Left kidney (tissue), 2 donors: ENCODE results near the gene HES1. TPM values are rescaled to one million over a fixed set of nuclear protein-coding genes. Genes with fewer than 3 reads are reported as not detected.

Source experiments
- DNase-seq: peaks from one replicate; pipeline ENCODE4 v3.0.0-alpha.2; 2013
- polyA plus RNA-seq: library from polyadenylated mRNA; unstranded; fragments of 120-200 nt; gene quantifications from one replicate; pipeline ENCODE4 v1.2.1, GENCODE V29; 2013; ENCODE audit not compliant: insufficient read length

HES1 gene
- polyA plus RNA-seq, 1 donor, result 65.2 TPM

DNA sequence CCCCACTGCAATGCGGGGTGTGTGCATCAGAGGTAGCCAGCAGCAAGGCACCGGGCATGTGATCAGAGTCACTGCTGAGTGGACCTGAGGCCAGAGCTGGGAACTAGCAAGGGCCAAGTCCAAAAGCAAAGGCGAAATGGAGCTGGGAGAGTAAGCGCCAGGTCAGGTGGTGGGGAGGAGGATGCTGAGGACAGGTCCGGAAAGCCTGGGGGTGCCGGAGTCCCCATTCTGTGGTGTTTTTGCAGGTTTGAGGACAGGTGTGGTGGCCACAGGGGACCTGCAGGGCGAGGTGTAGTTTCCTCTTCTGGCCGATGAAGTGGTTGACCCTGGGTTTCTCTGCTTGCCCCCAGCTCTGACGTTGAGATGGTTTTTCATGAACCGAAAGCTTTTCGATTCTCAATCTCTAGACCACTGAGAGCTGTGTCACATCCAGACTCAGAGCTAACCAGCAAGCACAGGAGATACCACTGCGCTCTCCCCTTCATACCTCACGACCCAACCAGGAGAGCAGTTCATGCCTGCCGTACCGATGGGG lies 35.0 kb upstream of the HES1 start:
- no peak for DNase-seq

DNA sequence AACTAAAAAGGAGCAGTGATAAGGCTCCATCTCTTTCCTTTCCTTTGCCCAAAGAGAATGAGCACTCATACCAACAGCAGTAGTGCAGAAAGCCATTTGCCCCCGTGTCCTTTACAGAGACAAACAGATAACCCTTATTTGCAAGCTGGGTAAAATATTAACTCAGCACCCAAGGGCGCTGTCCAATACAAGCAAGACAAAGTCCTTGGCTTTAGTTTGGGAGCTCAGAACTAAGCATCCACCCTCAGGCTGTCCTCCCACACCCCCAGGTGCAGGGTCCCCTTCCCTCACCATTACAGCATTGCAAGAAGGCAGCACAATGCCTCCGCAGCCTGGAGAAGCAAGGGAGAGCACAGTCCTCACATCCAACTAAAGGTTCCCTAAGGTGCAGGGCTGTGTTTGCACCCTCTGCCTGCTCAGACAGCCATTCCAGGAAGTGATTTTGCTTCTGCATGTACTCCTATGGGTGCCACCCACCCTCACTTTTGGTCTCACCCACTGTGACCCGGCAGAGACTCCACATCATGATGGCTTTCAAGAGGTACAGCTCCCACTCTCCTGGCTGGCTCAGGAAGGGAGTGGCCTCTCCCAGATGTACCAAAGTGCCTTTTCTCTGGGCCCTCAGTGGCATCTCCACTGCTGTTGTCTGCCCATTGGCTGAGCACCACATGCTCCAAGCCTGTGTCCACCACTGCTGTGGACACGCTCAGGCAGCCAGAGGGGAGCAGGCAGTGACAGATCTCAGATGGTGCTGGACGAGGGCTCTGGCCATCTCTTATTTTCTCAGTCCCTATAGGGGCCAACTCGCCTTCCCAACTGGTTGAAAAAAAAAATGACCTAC lies 34.1 kb upstream of the HES1 start:
- DNase-seq, result no peak

GRCh38 chr3:194102436-194102835 lies 33.5 kb upstream of the HES1 start:
- DNase-seq, result no peak

DNA sequence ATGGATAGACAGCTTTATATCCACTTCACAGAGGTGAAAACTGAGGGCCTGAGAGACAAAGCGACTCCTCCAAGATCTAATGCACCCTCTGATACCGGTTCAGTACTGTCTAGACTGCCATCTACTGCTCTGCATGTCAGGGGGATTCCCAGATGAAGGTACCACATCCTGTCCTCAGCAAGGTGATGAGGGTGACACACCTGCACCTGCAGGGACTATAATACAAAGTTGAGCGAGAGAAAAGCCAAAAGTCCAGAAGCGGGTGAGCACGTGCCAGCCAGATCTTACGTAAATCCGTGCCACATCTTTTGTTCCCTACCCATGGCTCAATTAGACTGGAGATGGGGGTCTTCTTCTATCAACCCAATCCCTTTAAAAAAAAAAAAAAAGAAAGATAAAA lies 32.4 kb upstream of the HES1 start:
- DNase-seq, result no peak

DNA sequence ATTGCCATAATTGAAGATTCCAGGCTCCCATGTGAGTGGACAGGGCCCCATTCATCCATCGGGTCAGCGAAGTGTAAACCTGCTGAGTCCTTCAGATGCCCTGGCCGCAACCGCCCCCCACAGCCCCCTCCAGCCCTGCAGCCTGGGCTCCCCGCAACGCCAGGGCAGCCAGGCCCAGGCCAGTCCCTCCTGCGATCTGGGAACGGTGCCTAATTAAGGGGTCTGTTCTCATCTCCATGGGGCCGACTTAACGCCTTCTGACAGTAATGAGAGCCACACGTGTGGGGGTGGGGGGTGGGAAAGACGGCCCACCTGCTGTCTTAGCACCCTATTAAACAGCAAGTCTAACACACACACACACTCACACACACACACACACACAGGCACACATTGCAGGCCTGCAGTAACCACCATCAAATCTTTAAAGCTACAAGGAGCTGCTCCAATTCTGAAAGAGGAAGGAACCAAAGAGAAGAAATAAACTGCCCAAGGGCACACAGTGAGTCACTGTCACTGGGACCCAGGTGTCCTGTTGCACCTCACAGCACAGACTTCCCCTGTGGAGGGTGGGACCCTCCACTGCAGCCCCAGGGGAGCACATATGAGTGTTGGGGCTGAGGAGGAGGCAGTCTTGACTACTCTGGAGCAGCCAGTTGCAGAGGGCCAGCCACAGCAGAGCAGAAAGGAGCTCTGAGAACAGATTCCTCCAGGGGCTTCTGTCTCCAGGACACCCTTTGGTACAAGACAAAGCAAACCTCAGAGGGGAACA lies 31.8 kb upstream of the HES1 start:
- no peak for DNase-seq

DNA sequence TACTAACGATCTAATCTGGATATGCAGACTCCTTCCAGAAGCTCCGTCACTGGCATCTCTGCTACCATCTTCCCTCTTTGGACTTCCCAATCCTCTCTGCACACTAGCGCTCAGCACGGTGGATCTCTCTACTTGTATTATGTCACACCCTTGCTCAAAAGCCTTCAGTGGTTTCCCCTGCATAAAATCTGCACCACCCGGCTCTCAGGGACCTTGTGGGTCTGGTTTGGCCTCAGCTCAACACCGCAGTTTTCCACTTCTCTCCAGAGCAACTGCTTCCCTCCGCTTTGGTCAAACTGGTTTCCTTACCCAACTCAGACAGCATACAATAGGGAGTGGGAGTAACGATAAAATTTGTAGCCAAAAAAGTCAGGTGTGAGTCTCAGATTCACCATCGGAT lies 30.7 kb upstream of the HES1 start:
- no peak for DNase-seq

DNA sequence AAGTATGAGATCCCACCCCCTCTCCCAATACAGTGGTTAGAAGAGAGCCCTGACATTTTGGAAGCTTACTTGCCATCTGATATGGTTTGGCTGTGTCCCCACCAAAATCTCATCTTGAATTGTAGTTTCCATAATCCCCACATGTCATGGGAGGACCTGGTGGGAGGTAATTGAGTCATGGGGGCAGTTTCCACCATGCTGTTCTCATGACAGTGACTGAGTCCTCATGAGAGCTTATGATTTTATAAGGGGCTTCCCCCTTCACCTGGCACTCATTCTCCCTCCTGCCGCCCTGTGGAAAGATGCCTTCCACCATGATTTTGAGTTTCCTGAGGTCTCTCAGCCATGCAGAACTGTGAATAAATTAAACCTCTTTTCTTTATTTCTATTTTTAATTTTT lies 28.8 kb upstream of the HES1 start:
- DNase-seq, result no peak

GRCh38 chr3:194109192-194109863 lies 26.6 kb upstream of the HES1 start:
- no peak for DNase-seq

GRCh38 chr3:194110483-194110882 lies 25.5 kb upstream of the HES1 start:
- DNase-seq, result no peak

DNA sequence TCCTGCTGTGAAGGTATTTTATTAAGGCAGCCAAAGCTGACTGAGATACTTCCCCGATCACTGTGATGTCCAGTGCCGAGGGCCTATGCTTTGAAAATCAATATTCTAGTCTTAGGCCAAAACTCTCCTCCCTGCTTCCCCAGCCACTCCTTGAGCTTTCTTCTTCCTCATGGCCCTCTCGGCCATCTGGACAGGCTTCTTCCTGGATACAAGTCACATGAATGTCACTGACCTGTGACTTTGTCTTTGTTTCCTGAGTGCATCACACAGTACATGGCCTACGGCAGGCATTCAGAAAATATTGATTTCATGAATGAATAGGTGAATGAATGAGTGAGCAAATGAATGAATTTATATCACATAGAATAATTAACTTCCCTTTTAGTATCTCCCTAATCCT lies 24.6 kb upstream of the HES1 start:
- no peak for DNase-seq

DNA sequence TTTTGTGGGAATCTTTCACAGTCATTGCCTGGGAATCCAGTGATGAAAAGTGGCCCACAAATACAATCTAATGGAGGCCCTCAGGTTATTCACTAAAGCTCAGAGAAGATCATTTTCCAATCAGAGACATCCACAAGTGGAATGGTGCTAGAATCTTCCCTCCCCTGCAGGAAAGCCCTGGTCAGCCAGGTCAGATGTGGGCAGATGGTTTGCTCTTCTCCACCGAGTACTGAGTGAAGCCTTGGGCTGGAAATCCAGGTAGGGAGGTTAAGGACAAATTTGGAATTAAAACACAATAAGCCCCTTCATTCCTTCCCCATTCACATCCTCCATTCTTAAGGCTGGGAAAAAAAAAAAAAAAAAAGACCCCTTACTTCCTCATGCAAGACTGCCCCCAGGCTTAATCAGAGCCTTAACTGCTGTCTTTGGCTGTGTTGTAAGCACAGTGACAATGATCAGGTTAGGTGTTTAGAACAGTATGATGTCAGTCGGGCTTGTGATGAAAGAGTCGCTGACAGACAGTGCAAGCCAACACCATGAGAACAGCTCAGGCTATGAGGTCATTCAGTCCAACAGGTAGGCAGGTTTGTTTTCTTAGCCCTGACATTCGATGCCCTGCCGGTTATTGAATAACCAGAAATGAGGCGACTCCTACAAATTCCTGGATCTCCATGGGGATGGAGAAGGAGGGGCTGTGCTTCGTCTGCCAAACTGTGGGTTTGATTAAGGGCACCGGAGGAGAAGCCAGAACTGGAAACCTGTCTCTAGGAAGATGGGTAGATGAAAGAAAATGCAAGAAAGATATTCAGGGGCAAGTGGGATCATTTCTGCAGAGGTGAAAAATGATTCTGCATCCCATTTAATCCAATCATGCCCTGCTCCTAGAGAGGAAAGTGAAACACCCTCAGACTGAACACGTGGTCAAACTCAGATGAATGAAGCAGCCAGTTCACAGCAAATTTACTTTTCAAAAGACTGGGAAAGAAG lies 23.5 kb upstream of the HES1 start:
- peak; percentile 93 for DNase-seq

GRCh38 chr3:194114123-194114522 lies 21.8 kb upstream of the HES1 start:
- no peak for DNase-seq

- no peak for DNase-seq
Measured at GRCh38 chr3:194117104-194117845, 18.7 kb upstream of the HES1 start.

GRCh38 chr3:194118920-194119319 lies 17.0 kb upstream of the HES1 start:
- DNase-seq, result no peak

DNA sequence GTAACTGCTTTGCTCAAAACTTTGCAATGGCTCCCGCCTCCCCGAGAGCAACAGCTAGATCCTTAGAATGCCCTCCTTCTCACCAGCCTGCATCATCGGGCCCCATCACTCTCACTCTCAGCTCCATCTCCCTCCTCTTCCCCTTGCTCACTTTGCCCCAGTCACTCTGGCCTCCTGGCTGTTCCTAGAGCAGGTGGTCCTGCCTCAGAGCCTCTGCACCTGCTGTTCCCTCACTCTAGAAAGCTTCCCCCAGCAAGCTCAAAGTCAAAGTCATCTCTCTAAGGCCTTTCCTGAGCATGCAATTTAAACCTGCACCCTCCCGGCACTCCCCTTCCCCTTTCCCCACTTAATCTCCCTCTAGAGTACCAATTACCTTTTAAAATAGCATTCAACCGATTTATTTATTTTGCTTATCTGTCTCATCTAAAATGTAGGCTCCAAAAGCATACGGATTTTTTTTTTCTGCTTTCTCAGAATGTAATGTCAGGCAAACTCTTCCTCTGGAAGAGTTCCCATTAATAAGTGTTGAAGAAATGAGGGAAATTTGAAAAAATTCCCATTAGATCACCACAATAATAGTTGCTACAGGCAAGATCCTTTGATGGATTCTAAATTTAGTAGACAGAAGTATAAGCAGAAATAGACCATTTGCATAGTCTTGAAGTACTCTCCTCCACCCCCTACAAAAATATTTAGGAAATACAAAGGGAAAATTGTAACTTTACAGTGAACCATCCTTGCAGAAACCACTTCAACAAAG lies 15.9 kb upstream of the HES1 start:
- DNase-seq, result no peak

DNA sequence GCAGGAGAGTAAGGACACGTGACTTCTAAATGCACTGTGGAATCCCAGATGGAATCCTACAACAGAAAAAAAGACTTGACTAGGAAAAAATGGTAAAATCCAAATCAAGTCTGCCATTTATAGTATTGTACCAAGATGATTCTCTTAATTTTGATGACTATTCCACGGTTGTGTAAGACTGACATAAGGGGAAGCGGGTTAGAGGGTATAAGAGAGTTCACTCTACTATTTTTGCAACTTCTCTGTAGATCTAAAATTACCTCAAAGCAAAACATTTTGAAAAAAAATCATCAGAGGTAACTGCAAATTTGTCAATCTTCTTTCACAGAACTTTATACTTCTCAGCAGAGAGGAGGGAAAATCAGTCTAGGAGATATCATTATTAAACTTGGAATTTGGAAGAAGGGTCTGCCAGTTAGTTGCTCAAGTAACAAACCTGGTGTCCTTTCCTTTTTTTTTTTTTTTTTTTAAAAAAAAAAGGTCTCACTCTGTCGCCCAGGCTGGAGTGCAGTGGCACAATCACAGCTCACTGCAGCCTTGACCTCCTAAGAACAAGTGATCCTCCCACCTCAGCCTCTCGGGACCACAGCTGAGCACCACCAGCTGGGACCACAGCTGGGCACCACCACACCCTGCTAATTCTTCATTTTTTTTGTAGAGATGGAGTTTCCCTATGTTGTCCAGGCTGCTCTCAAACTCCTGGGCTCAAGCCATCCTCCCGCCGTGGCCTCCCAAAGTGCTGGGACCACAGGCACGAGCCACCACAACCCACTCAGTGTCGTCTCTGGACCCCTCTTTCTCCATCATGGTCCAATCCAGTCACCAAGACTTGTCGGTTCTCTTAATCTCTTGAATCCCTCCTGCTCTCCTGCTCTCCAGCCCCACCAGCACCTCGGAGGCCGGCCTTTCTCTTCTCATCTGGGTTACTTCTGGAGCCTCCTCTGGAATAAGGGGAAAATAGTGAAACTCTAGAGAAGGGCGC lies 14.9 kb upstream of the HES1 start:
- no peak for DNase-seq

GRCh38 chr3:194121891-194122631 lies 13.9 kb upstream of the HES1 start:
- DNase-seq, result no peak

- no peak for DNase-seq
Measured at GRCh38 chr3:194123726-194124125, 12.2 kb upstream of the HES1 start.
